Caco-2 (cell line): ENCODE data around the gene TCAF1. TPM values are rescaled to one million over a fixed set of nuclear protein-coding genes. Genes with fewer than 3 reads are reported as not detected.

Experiments used
- BruUV-seq: library from RNA; stranded (reverse); fragments of 400-500 nt; replicated peaks from 2 replicates; lab custom pipeline; 2021; lab: Mats Ljungman, UMichigan
- CTCF ChIA-PET: fragments of 300-600 bp; sonication (Branson Sonifier 250); formaldehyde crosslinking; loops from one replicate; lab custom pipeline; 2022; ENCODE audit warnings: antibody characterized with exemption; lab: Charles Lee
- POLR2A ChIA-PET: fragments of 300-600 bp; sonication (Branson Sonifier 250); formaldehyde crosslinking; loops from one replicate; lab custom pipeline; 2022; ENCODE audit warnings: antibody characterized with exemption; lab: Charles Lee
- DNase-seq, 2 experiments: peaks; one replicate each; pipeline versions ENCODE4 v3.0.0 to v3.0.0-alpha.2; 2020 to 2022
- H3K27me3 ChIP-seq: replicated peaks from 2 replicates; pipeline ENCODE4 v1.6.0; 2011; ENCODE audit warnings: low read length; ENCODE audit not compliant: control insufficient read depth, insufficient read depth
- H3K36me3 ChIP-seq: 2 replicates; pipeline ENCODE4 v1.5.1; 2011; ENCODE audit warnings: low read length; ENCODE audit not compliant: control insufficient read depth, insufficient read depth
- H3K4me1 ChIP-seq: fragments of 250-450 bp; sonication (Bioruptor Pico); 2 replicates; pipeline ENCODE4 v1.5.1; 2020; ENCODE audit warnings: mild to moderate bottlenecking
- H3K4me3 ChIP-seq: 2 replicates; pipeline ENCODE4 v1.5.1; 2011; ENCODE audit warnings: low read depth, mild to moderate bottlenecking, control low read depth, low read length
- H3K9me3 ChIP-seq: fragments of 250-450 bp; sonication (Bioruptor Pico); 2 replicates; pipeline ENCODE4 v1.5.1; 2020; ENCODE audit warnings: mild to moderate bottlenecking, moderate library complexity
- H3K27ac Mint-ChIP-seq: one replicate; pipeline ENCODE4 v1.8.0; 2022; ENCODE audit warnings: mixed read lengths; ENCODE audit not compliant: unreplicated experiment
- H3K27me3 Mint-ChIP-seq: one replicate; pipeline ENCODE4 v1.8.0; 2022; ENCODE audit warnings: mixed read lengths; ENCODE audit not compliant: insufficient read depth, unreplicated experiment
- H3K36me3 Mint-ChIP-seq: one replicate; pipeline ENCODE4 v1.8.0; 2022; ENCODE audit warnings: mild to moderate bottlenecking, mixed read lengths; ENCODE audit not compliant: insufficient read depth, unreplicated experiment
- H3K4me1 Mint-ChIP-seq: one replicate; pipeline ENCODE4 v1.8.0; 2022; ENCODE audit warnings: low read depth, mixed read lengths; ENCODE audit not compliant: unreplicated experiment
- H3K4me3 Mint-ChIP-seq: one replicate; pipeline ENCODE4 v1.8.0; 2022; ENCODE audit warnings: mild to moderate bottlenecking, moderate library complexity, mixed read lengths; ENCODE audit not compliant: unreplicated experiment
- H3K9me3 Mint-ChIP-seq: one replicate; pipeline ENCODE4 v1.8.0; 2022; ENCODE audit warnings: mixed read lengths; ENCODE audit not compliant: unreplicated experiment
- CTCF ChIP-seq, 2 experiments: fragments of 200-600 bp in 1 of 2; IDR thresholded peaks; 1 replicate in 1 of 2; 2 replicates in 1 of 2; pipeline versions ENCODE4 v1.5.1 to v1.8.0; 2011 to 2022; ENCODE audit warnings: antibody characterized with exemption in 1 of 2, control low read depth in 1 of 2, inconsistent platforms in 1 of 2, low read depth in 1 of 2, low read length in 1 of 2, mild to moderate bottlenecking in 1 of 2, moderate library complexity in 1 of 2; ENCODE audit not compliant: insufficient read depth in 1 of 2, severe bottlenecking in 1 of 2, unreplicated experiment in 1 of 2
- intact Hi-C: fragments of 100-400 bp; cut with micrococcal nuclease; formaldehyde crosslinking; loops from one replicate; pipeline ENCODE4 v1.10.0; 2022; ENCODE audit not compliant: unreplicated experiment
- total RNA-seq: library from RNA; stranded (reverse); gene quantifications from 2 replicates; pipeline ENCODE4 v1.2.3, GENCODE V29; 2022

The TCAF1 gene
- total RNA-seq, 1 experiment from 2014 or later = 92.3 TPM

DNA sequence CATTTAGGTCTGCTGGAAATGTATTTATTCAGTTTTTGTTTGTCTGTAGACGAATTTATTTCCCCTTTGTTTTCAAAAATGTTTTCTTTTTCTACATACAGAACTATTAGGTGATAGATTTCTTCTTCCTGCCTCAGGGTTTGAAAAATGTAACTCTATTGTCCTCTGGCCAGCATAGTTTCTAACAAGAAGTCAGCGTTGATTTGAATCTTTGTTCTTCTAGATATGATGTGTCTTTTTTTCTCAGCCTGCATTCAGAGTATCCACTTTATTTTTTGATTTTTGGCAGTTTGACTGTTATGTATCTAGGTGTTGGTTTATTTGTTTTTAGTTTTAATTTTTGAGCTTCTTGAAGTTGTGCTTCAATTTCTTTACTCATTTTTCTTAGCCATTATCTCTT, 45.1 kb upstream of the TCAF1 start:
- CTCF ChIA-PET = no interaction called here
- no TSS peak for BruUV-seq

DNA sequence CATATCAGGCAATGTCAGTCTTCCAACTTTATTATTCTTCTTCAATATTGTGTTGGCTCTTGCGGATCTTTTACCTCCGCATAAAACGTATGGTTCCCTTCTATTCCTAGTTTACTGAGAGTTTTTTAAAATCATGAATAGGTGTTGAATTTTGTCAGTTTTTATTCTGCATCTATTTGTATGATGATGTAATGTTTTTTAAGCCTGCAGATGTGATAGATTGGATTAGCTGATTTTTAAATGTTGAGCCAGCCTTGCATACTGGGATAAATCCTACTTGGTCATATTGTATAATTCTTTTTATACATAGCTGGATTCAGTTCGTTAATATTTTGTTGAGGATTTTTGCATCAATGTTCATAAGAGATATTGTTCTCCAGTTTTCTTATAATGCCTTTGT, 43.4 kb upstream of the TCAF1 start:
- Mint-ChIP-seq H3K27ac (no peak overlapping the region), H3K27me3 (no peaks in the 10 kb centered on the region), H3K9me3 (peaks cover 28% of the 10 kb centered on the region), H3K4me3 (no peak overlapping the region), H3K36me3 (no peaks in the 10 kb centered on the region), H3K4me1 (peaks cover 7% of the 10 kb centered on the region)
- ChIA-PET CTCF (no interaction called here), POLR2A (no interaction called here)
- H3K9me3 ChIP-seq = no peaks in the 10 kb centered on the region; the same call in 1 of the 2 replicates
- no peaks in the 10 kb centered on the region for H3K27me3 ChIP-seq
- intact Hi-C loops = no loop called here
- no peak for TF ChIP-seq CTCF (IDR thresholded peaks at IDR 0.05; ENCODE audit: insufficient read depth in 1 of 2, low read depth in 1 of 2, low read length in 1 of 2, severe bottlenecking in 1 of 2, unreplicated experiment in 1 of 2)
- no TSS peak for BruUV-seq
- no peak for DNase-seq
- no peaks in the 10 kb centered on the region for H3K4me1 ChIP-seq
- H3K4me3 ChIP-seq = no peak overlapping the region
- no peaks in the 10 kb centered on the region for H3K36me3 ChIP-seq

More for the DNA sequence above, 45.1 kb upstream of the TCAF1 start:
- Mint-ChIP-seq H3K4me3 (no peak overlapping the region), H3K36me3 (no peaks in the 10 kb centered on the region), H3K9me3 (peaks cover 28% of the 10 kb centered on the region), H3K4me1 (peaks cover under 1% of the 10 kb centered on the region), H3K27me3 (no peaks in the 10 kb centered on the region), H3K27ac (no peak overlapping the region)
- POLR2A ChIA-PET = no interaction called here
- H3K4me3 ChIP-seq = no peak overlapping the region
- H3K27me3 ChIP-seq = no peaks in the 10 kb centered on the region
- no peaks in the 10 kb centered on the region; the same call in 1 of the 2 replicates for H3K9me3 ChIP-seq
- no peak for TF ChIP-seq CTCF (IDR thresholded peaks at IDR 0.05; ENCODE audit: insufficient read depth in 1 of 2, low read depth in 1 of 2, low read length in 1 of 2, severe bottlenecking in 1 of 2, unreplicated experiment in 1 of 2)
- no peaks in the 10 kb centered on the region for H3K36me3 ChIP-seq
- H3K4me1 ChIP-seq = no peaks in the 10 kb centered on the region
- intact Hi-C loops = no loop called here
- no peak for DNase-seq

DNA sequence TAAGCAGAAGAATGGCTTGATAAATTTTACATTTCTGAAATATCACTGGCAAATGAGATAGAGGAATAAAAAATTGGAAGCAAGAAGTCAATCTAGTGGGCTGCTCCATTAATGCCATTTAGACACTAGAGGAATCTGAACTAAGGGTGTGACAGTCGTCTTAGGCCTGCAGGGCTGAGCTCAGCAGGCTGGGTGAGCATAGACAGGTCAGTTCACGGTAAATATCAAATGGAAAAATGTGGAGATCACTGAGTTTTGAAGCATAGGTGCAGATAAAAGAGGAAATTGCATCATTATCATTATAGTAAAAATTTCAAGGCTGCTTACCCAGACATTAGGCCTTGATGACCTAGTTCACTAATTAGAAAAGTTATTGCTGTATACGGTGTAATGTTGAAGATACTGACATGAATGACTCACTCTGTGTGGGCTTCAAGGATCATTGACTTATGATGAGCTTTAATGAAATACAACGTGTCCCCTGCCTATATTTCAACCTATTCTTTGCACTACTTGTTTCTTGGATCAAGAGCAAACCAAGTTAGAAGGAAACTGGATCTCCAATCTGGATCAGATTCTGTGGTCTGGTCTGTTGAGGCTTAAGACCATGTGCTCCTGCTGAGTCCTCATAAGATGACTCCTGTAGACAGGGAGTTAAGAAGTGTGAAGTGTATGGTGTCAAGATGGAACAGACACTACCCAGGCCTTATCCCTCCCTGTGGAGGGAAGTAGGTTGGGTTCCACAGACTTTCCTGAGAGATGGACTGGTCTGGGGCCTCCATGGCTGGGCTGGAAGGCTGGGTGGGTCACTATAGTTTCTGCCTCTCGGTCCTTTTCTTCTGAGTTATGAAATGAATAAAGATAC, 36.6 kb upstream of the TCAF1 start:
- H3K27me3 ChIP-seq = no peaks in the 10 kb centered on the region
- intact Hi-C loops = no loop called here
- TF ChIP-seq CTCF (IDR thresholded peaks at IDR 0.05; ENCODE audit: insufficient read depth in 1 of 2, low read depth in 1 of 2, low read length in 1 of 2, severe bottlenecking in 1 of 2, unreplicated experiment in 1 of 2) = no peak
- Mint-ChIP-seq H3K27me3 (no peaks in the 10 kb centered on the region), H3K9me3 (peaks cover 11% of the 10 kb centered on the region), H3K36me3 (no peaks in the 10 kb centered on the region), H3K4me1 (peaks cover 21% of the 10 kb centered on the region), H3K4me3 (no peak overlapping the region), H3K27ac (no peak overlapping the region)
- no peak for DNase-seq
- no TSS peak for BruUV-seq
- H3K4me1 ChIP-seq = peaks cover 15% of the 10 kb centered on the region
- no peaks in the 10 kb centered on the region for H3K9me3 ChIP-seq
- no peak overlapping the region for H3K4me3 ChIP-seq
- CTCF ChIA-PET = no interaction called here
- POLR2A ChIA-PET = no interaction called here
- H3K36me3 ChIP-seq = no peaks in the 10 kb centered on the region
